ENCODE results near the gene COX6A2.
"Not testable (repeated sequence)": the region's sequence is repeated elsewhere in the genome, so short reads cannot be mapped to it uniquely, and the experiment has no call there.

Gene COX6A2

GRCh38 chr16:31461921-31462804, 34.0 kb upstream of the COX6A2 start:
- DNase-seq (ENCODE audit: low spot score): no peak

GRCh38 chr16:31461201-31461920, 33.2 kb upstream of the COX6A2 start:
- DNase-seq (ENCODE audit: low spot score): no peak

GRCh38 chr16:31460582-31461002, 32.4 kb upstream of the COX6A2 start:
- DNase-seq (ENCODE audit: low spot score): peak; percentile 24

GRCh38 chr16:31459687-31460581, 31.8 kb upstream of the COX6A2 start:
- peak; percentile 97 for DNase-seq (ENCODE audit: low spot score)

GRCh38 chr16:31458844-31459686, 30.9 kb upstream of the COX6A2 start, which contains the start of gene ARMC5:
ARMC5 (plus strand) TSS chr16:31459501; CDS start chr16:31459525, 24 bp downstream.
- peak; percentile 98 for DNase-seq (ENCODE audit: low spot score)

GRCh38 chr16:31458073-31458843, 30.1 kb upstream of the COX6A2 start:
- peak; percentile 51 for DNase-seq (ENCODE audit: low spot score)

GRCh38 chr16:31456988-31457360, 28.8 kb upstream of the COX6A2 start:
- DNase-seq (ENCODE audit: low spot score): no peak

- no peak for DNase-seq (ENCODE audit: low spot score)
Measured at GRCh38 chr16:31455601-31456314, 27.6 kb upstream of the COX6A2 start.

GRCh38 chr16:31453255-31454204, 25.4 kb upstream of the COX6A2 start:
- no peak for DNase-seq (ENCODE audit: low spot score)

GRCh38 chr16:31452631-31453106, 24.5 kb upstream of the COX6A2 start:
- no peak for DNase-seq (ENCODE audit: low spot score)

GRCh38 chr16:31451681-31452351, 23.7 kb upstream of the COX6A2 start:
- DNase-seq (ENCODE audit: low spot score): peak; percentile 77

GRCh38 chr16:31451201-31451600, 23.0 kb upstream of the COX6A2 start:
- no peak for DNase-seq (ENCODE audit: low spot score)

GRCh38 chr16:31445931-31446330, 17.8 kb upstream of the COX6A2 start:
- not testable (repeated sequence) for DNase-seq (ENCODE audit: low spot score)

- DNase-seq (ENCODE audit: low spot score): no peak
Measured at GRCh38 chr16:31441956-31442355, 13.8 kb upstream of the COX6A2 start.

- peak; percentile 22 for DNase-seq (ENCODE audit: low spot score)
Measured at GRCh38 chr16:31440516-31441184, 12.5 kb upstream of the COX6A2 start.

GRCh38 chr16:31439519-31439918, 11.4 kb upstream of the COX6A2 start:
- no peak for DNase-seq (ENCODE audit: low spot score)

GRCh38 chr16:31439023-31439422, 10.9 kb upstream of the COX6A2 start:
- DNase-seq (ENCODE audit: low spot score): not testable (repeated sequence)
